Non-pigmented ciliary epithelial cell (primary cell): Measurements from ENCODE around the gene SH3D19.

Source experiments
- DNase-seq: peaks from one replicate; pipeline ENCODE4 v3.0.0-alpha.2; 2010; ENCODE audit warnings: low read depth

Gene SH3D19

GRCh38 chr4:151228189-151229119, 97.0 kb downstream of the SH3D19 start:
- no peak for DNase-seq

- peak; percentile 83 for DNase-seq
These were observed 97.7 kb downstream of the SH3D19 start for GRCh38 chr4:151227731-151228130.

GRCh38 chr4:151227172-151227571, 98.2 kb downstream of the SH3D19 start:
- DNase-seq: no peak

GRCh38 chr4:151226004-151226932, 99.1 kb downstream of the SH3D19 start:
- DNase-seq: peak; percentile 81

- no peak for DNase-seq
These were observed 101.9 kb downstream of the SH3D19 start for GRCh38 chr4:151223465-151223864.

GRCh38 chr4:151219948-151220347, 105.5 kb downstream of the SH3D19 start:
- no peak for DNase-seq

- DNase-seq: no peak
These were observed 106.3 kb downstream of the SH3D19 start for GRCh38 chr4:151219091-151219490.

GRCh38 chr4:151218343-151218742, 107.1 kb downstream of the SH3D19 start:
- no peak for DNase-seq

- DNase-seq: no peak
These were observed 108.1 kb downstream of the SH3D19 start for GRCh38 chr4:151217326-151217725.

- no peak for DNase-seq
These were observed 110.1 kb downstream of the SH3D19 start for GRCh38 chr4:151215295-151215694.

- DNase-seq: no peak
These were observed 117.5 kb downstream of the SH3D19 start for GRCh38 chr4:151207868-151208267.

GRCh38 chr4:151207186-151207585, 118.2 kb downstream of the SH3D19 start:
- no peak for DNase-seq

- DNase-seq: no peak
These were observed 119.0 kb downstream of the SH3D19 start for GRCh38 chr4:151206241-151207005.

GRCh38 chr4:151205722-151206121, 119.7 kb downstream of the SH3D19 start:
- no peak for DNase-seq

GRCh38 chr4:151204925-151205524, 120.4 kb downstream of the SH3D19 start:
- DNase-seq: no peak

GRCh38 chr4:151202851-151203455, 122.5 kb downstream of the SH3D19 start:
- no peak for DNase-seq

GRCh38 chr4:151202381-151202780, 123.0 kb downstream of the SH3D19 start:
- no peak for DNase-seq

- no peak for DNase-seq
These were observed 125.8 kb downstream of the SH3D19 start for GRCh38 chr4:151199319-151200190.

- DNase-seq: no peak
These were observed 126.7 kb downstream of the SH3D19 start for GRCh38 chr4:151198748-151199147.

- no peak for DNase-seq
These were observed 128.2 kb downstream of the SH3D19 start for GRCh38 chr4:151197247-151197646.
